C4-2B (cell line): Measurements from ENCODE around the gene FKBP14.
"Not testable (repeated sequence)": the region's sequence is repeated elsewhere in the genome, so short reads cannot be mapped to it uniquely, and the experiment has no call there.

Experiments used
- H3K27ac ChIP-seq: fragments of 450-650 bp; 2 replicates; pipeline ENCODE4 v1.5.1; 2017
- ZFX ChIP-seq: fragments of 450-650 bp; IDR thresholded peaks from 2 replicates; pipeline ENCODE4 v1.6.1; 2017
- TF ChIP-seq, protein P1 (sequence below): fragments of 450-650 bp; conservative IDR thresholded peaks from 2 replicates; pipeline ENCODE4 v1.5.1; 2017; ENCODE audit warnings: mild to moderate bottlenecking

FKBP14 gene

DNA sequence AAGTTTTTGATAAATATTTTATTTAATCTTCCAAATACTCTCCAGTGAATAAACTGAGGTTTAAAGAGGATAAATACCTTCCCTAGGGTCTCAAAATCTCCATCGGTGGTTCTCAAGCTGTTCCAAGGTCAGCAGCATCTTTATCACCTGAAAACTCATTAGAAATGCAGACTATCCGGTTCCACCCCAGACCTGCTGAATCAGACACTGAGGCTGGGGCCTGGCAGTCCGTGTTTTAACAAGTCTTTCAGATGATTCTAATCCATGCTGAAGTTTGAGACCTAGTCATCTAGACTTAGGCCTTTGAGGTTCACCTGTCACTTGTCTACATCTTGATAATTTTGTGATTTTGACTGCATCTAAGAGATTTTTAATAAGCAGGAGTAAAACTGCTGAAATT, 39.2 kb upstream of the FKBP14 start:
- H3K27ac ChIP-seq: no peak overlapping the region
- TF ChIP-seq, protein P1, sequence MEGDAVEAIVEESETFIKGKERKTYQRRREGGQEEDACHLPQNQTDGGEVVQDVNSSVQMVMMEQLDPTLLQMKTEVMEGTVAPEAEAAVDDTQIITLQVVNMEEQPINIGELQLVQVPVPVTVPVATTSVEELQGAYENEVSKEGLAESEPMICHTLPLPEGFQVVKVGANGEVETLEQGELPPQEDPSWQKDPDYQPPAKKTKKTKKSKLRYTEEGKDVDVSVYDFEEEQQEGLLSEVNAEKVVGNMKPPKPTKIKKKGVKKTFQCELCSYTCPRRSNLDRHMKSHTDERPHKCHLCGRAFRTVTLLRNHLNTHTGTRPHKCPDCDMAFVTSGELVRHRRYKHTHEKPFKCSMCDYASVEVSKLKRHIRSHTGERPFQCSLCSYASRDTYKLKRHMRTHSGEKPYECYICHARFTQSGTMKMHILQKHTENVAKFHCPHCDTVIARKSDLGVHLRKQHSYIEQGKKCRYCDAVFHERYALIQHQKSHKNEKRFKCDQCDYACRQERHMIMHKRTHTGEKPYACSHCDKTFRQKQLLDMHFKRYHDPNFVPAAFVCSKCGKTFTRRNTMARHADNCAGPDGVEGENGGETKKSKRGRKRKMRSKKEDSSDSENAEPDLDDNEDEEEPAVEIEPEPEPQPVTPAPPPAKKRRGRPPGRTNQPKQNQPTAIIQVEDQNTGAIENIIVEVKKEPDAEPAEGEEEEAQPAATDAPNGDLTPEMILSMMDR: no peak
- TF ChIP-seq ZFX: no peak

DNA sequence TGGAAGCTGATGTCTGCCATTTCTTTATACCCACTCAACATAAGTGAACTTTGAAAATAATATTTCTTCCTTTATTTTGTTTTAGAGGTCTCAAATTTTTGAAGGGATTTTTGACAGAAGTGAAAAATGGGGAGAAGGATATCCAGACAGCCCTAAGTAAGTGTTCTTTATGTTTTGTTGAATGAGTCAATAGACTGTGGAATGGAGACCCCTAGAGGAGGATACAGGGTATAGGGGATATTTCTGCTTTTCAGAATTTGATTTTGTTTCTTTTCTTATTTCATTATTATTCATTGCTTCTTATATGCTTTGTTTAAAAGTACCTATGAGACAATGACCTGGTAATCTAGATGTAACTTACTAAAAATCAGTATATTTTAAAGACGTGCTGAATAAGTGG, 36.1 kb upstream of the FKBP14 start:
- no peak overlapping the region for H3K27ac ChIP-seq
- TF ChIP-seq, protein P1: peak; percentile 64
- no peak for TF ChIP-seq ZFX

- TF ChIP-seq, protein P1: peak; percentile 61
- not testable (repeated sequence) for H3K27ac ChIP-seq
These were observed 35.3 kb upstream of the FKBP14 start for GRCh38 chr7:30061786-30062185.

DNA sequence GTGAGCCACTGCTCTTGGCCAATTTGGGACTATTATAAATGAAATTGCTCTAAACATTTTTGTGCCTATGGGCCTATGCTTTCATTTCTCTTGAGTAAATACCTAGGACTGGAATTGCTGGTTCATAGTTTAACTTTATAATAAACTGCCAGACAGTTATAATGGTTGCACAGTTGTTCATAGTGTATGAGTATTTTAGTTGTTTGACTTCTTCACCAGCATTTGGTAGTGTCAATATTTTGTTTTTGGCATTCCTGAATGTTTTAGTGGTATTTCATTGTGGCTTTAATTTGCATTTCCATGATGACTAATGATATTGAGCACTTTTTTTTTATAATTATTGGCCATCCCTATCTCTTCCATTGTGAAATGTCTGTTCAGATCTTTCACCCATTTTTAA, 31.2 kb upstream of the FKBP14 start:
- H3K27ac ChIP-seq: no peak overlapping the region
- TF ChIP-seq, protein P1: no peak
- TF ChIP-seq ZFX: no peak

DNA sequence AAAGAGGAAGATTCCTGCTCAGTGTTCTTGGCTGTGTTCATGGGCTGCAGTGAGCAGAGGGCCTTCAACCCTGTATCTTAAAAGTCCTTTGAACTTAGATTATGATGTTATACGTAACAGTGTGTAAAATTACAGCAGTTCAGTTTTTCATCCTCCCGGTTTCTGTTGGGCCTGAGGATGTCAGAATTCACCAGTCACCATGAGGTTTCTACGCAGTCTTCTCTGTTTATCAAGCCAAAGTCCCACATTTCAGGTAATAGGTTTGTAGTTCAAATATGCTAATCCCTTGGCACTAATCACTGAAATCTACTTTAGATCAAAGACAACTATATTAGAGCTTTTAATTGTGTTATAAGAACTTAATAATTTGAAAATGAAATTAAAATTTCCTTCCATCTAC, 26.6 kb upstream of the FKBP14 start:
- TF ChIP-seq, protein P1: no peak
- no peak for TF ChIP-seq ZFX
- no peak overlapping the region for H3K27ac ChIP-seq

GRCh38 chr7:30049173-30049572, 22.7 kb upstream of the FKBP14 start:
- H3K27ac ChIP-seq: no peak overlapping the region
- TF ChIP-seq ZFX: no peak
- TF ChIP-seq, protein P1: no peak

GRCh38 chr7:30048582-30048981, 22.1 kb upstream of the FKBP14 start:
- no peak for TF ChIP-seq ZFX
- TF ChIP-seq, protein P1: no peak

More at GRCh38 chr7:30048582-30048981, 22.1 kb upstream of the FKBP14 start:
- H3K27ac ChIP-seq: no peak overlapping the region
